Astrocyte (in vitro differentiated cells and primary cell): ENCODE measurements around the gene NRF1. TPM values are rescaled to one million over a fixed set of nuclear protein-coding genes. Genes with fewer than 3 reads are reported as not detected.
A peak's percentile ranks its signal among the peaks of the same experiment; 100 is the strongest.

ENCODE experiments used
- DNase-seq: peaks from one replicate; pipeline ENCODE4 v3.0.0-alpha.2; 2010; ENCODE audit warnings: low read depth
- FAIRE-seq: peaks from 2 replicates; lab custom pipeline; 2011; peaks lifted over from hg19 to GRCh38; lab: Jason Lieb, UNC
- H2AFZ ChIP-seq: 2 replicates; pipeline ENCODE4 v1.6.0; 2012; ENCODE audit warnings: low read depth, low read length, inconsistent platforms
- H3K27ac ChIP-seq: 2 replicates; pipeline ENCODE4 v1.5.1; 2011; ENCODE audit warnings: low read depth, low read length, inconsistent platforms
- H3K27me3 ChIP-seq: 2 replicates; pipeline ENCODE4 v1.6.0; 2011; ENCODE audit warnings: low read length, inconsistent platforms; ENCODE audit not compliant: insufficient read depth
- H3K36me3 ChIP-seq: 2 replicates; pipeline ENCODE4 v1.5.1; 2011; ENCODE audit warnings: low read length, inconsistent platforms; ENCODE audit not compliant: insufficient read depth
- H3K4me1 ChIP-seq: 2 replicates; pipeline ENCODE4 v1.5.1; 2011; ENCODE audit warnings: low read length, inconsistent platforms; ENCODE audit not compliant: insufficient read depth
- H3K4me2 ChIP-seq: 2 replicates; pipeline ENCODE4 v1.6.0; 2012; ENCODE audit warnings: low read length, inconsistent platforms
- H3K4me3 ChIP-seq: 2 replicates; pipeline ENCODE4 v1.5.1; 2011; ENCODE audit warnings: low read depth, mild to moderate bottlenecking, low read length, inconsistent platforms; ENCODE audit not compliant: insufficient read depth
- H3K79me2 ChIP-seq: 2 replicates; pipeline ENCODE4 v1.6.0; 2012; ENCODE audit warnings: mild to moderate bottlenecking, low read length, inconsistent platforms; ENCODE audit not compliant: insufficient read depth
- H3K9ac ChIP-seq: 2 replicates; pipeline ENCODE4 v1.6.0; 2012; ENCODE audit warnings: mild to moderate bottlenecking, low read length, inconsistent platforms
- H3K9me3 ChIP-seq: 2 replicates; pipeline ENCODE4 v1.5.1; 2012; ENCODE audit warnings: low read depth, mild to moderate bottlenecking, low read length, inconsistent platforms; ENCODE audit not compliant: insufficient read depth
- H4K20me1 ChIP-seq: 2 replicates; pipeline ENCODE4 v1.6.0; 2012; ENCODE audit warnings: low read length, inconsistent platforms; ENCODE audit not compliant: insufficient read depth
- H3K27ac Mint-ChIP-seq: one replicate; pipeline ENCODE4 v1.8.0; 2021; ENCODE audit warnings: mild to moderate bottlenecking, mixed read lengths; ENCODE audit not compliant: unreplicated experiment
- H3K27me3 Mint-ChIP-seq: one replicate; pipeline ENCODE4 v1.8.0; 2021; ENCODE audit warnings: low read depth, mixed read lengths; ENCODE audit not compliant: unreplicated experiment
- H3K36me3 Mint-ChIP-seq: one replicate; pipeline ENCODE4 v1.8.0; 2021; ENCODE audit warnings: low read depth, mixed read lengths; ENCODE audit not compliant: unreplicated experiment
- H3K4me1 Mint-ChIP-seq: one replicate; pipeline ENCODE4 v1.8.0; 2021; ENCODE audit warnings: low read depth, mixed read lengths; ENCODE audit not compliant: unreplicated experiment
- H3K4me3 Mint-ChIP-seq: one replicate; pipeline ENCODE4 v1.8.0; 2021; ENCODE audit warnings: mild to moderate bottlenecking, moderate library complexity, mixed read lengths; ENCODE audit not compliant: unreplicated experiment
- H3K9me3 Mint-ChIP-seq: one replicate; pipeline ENCODE4 v1.8.0; 2021; ENCODE audit warnings: mild to moderate bottlenecking, mixed read lengths; ENCODE audit not compliant: unreplicated experiment
- CTCF ChIP-seq: IDR thresholded peaks from 2 replicates; pipeline ENCODE4 v1.5.1; 2011; ENCODE audit warnings: low read depth, mild to moderate bottlenecking, inconsistent platforms, low read length, moderate library complexity; ENCODE audit not compliant: insufficient read depth
- EZH2 ChIP-seq: IDR thresholded peaks from 2 replicates; pipeline ENCODE4 v1.6.1; 2012; ENCODE audit warnings: mild to moderate bottlenecking, low read length, inconsistent platforms; ENCODE audit not compliant: insufficient read depth
- total RNA-seq: library from RNA; stranded (reverse); gene quantifications from 2 replicates; pipeline ENCODE4 v1.2.1, GENCODE V29; 2021

Gene NRF1
- total RNA-seq, 1 donor from 2014 or later = 12.7 TPM

DNA sequence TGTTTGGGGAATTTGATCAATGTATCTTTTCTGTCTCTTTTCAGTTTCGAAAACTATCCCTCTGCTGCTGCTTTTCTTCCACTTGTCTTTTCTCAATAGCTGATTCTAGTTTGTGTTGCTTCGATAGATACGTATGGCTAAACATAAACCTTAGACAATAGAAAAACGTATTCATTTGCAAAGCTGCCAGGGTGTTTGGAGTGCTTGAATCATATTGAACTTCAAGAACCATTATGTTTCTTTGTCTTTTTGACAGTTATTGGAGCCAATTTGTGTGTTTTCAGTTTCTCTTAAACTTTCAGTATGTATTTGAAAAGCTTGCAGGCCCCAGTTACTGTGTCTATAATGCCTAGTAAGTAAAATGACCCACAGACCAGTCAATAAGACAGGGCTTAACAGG, 25.1 kb downstream of the NRF1 start:
- no peak overlapping the region for H3K4me3 Mint-ChIP-seq
- no peaks in the 10 kb centered on the region for H3K4me1 ChIP-seq
- no peak overlapping the region for H3K27ac ChIP-seq
- peaks cover 23% of the 10 kb centered on the region for H4K20me1 ChIP-seq
- no peaks in the 10 kb centered on the region for H3K27me3 Mint-ChIP-seq
- H2AFZ ChIP-seq = no peak overlapping the region
- no peak for FAIRE-seq
- H3K36me3 Mint-ChIP-seq = peaks cover 2% of the 10 kb centered on the region
- no peak overlapping the region for H3K27ac Mint-ChIP-seq
- no peak overlapping the region for H3K4me3 ChIP-seq
- no peak overlapping the region for H3K9ac ChIP-seq
- H3K4me2 ChIP-seq = no peak overlapping the region
- H3K79me2 ChIP-seq = peaks cover 48% of the 10 kb centered on the region
- no peaks in the 10 kb centered on the region for H3K27me3 ChIP-seq
- no peak for DNase-seq
- TF ChIP-seq EZH2 = no peak
- TF ChIP-seq CTCF = no peak
- no peaks in the 10 kb centered on the region for H3K9me3 ChIP-seq
- no peaks in the 10 kb centered on the region for H3K9me3 Mint-ChIP-seq
- H3K4me1 Mint-ChIP-seq = no peaks in the 10 kb centered on the region
- no peaks in the 10 kb centered on the region for H3K36me3 ChIP-seq

DNA sequence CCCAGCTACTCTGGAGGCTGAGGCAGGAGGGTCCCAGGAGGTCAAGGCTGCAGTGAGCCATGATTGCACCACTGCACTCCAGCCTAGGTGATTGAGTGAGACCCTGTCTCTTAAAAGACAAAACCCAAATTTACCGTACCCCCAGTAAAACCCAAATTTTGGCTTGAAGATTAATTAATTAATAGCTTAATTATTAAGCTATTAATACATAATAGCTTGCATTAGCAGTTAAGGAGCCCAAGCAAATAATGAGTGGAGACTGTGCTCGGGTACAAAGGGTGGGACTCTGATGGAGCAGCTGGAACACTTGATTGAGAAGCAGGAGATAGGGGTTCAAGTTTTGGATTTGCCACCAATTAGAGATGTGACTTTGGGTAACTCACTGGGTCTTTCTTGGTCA, 28.9 kb downstream of the NRF1 start:
- Mint-ChIP-seq H3K27me3 (no peaks in the 10 kb centered on the region), H3K36me3 (no peaks in the 10 kb centered on the region), H3K9me3 (no peaks in the 10 kb centered on the region), H3K4me3 (no peak overlapping the region), H3K4me1 (peaks cover 10% of the 10 kb centered on the region), H3K27ac (no peak overlapping the region)
- no peaks in the 10 kb centered on the region for H3K9me3 ChIP-seq
- H3K79me2 ChIP-seq = peaks cover 19% of the 10 kb centered on the region
- TF ChIP-seq CTCF = no peak
- peaks cover 10% of the 10 kb centered on the region for H3K4me1 ChIP-seq
- no peak overlapping the region for H3K4me2 ChIP-seq
- DNase-seq = no peak
- H2AFZ ChIP-seq = no peak overlapping the region
- H3K27ac ChIP-seq = no peak overlapping the region
- no peaks in the 10 kb centered on the region for H3K36me3 ChIP-seq
- H3K9ac ChIP-seq = no peak overlapping the region
- peaks cover 26% of the 10 kb centered on the region for H4K20me1 ChIP-seq
- H3K4me3 ChIP-seq = no peak overlapping the region
- no peaks in the 10 kb centered on the region for H3K27me3 ChIP-seq
- FAIRE-seq = no peak

DNA sequence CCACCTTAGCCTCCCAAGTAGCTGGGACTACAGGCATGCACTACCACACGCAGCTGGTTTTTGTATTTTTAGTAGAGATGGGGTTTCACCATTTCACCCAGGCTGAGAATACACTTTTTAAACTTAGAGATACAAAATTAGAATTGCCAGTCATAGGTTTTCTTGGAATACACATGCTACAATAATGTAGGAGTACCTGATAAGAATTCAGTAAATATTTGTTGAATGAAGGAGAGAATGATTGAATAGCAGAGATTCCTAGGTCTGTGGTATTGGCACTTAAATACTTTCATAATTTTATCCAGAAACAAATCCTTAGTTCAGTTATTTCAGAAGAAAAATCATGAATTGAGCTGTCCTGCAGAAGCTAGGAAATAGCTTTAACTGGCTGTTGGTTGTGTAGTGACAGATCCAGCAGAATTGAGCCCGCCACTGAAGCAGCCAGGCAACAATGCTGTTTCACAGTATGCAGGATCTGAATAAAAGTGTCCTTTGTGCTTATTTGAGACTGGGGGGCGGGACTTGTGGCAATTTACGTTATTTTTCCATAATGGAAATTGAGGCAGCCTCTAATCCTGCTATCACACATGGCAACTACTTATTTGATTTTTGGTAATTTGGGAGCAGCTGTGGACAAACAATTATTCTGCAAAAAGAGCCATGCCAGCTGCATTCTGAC, 31.5 kb downstream of the NRF1 start:
- DNase-seq = peak; percentile 36
- Mint-ChIP-seq H3K27me3 (no peaks in the 10 kb centered on the region), H3K4me3 (no peak overlapping the region), H3K27ac (no peak overlapping the region), H3K4me1 (peaks cover 12% of the 10 kb centered on the region), H3K36me3 (no peaks in the 10 kb centered on the region), H3K9me3 (no peaks in the 10 kb centered on the region)
- TF ChIP-seq CTCF (no peak), EZH2 (no peak)
- Histone ChIP-seq H3K27ac (no peak overlapping the region), H3K79me2 (peaks cover 11% of the 10 kb centered on the region), H2AFZ (no peak overlapping the region), H3K36me3 (no peaks in the 10 kb centered on the region), H3K27me3 (no peaks in the 10 kb centered on the region), H3K9ac (no peak overlapping the region), H3K4me1 (peaks cover 13% of the 10 kb centered on the region), H3K4me3 (peak overlapping the region; percentile 20), H3K4me2 (peak overlapping the region; percentile 67), H3K9me3 (no peaks in the 10 kb centered on the region), H4K20me1 (peaks cover 26% of the 10 kb centered on the region)
- FAIRE-seq = no peak
